Lower lobe of right lung (tissue), 2 donors: Measurements from ENCODE around the gene ST8SIA5. TPM values are rescaled to one million over a fixed set of nuclear protein-coding genes. Genes with fewer than 3 reads are reported as not detected.
"Not testable (repeated sequence)": the region's sequence is repeated elsewhere in the genome, so short reads cannot be mapped to it uniquely, and the experiment has no call there.

ENCODE experiments used
- ATAC-seq, 2 donors: fragments of 200-7000 bp; cut with Tn5 transposase; one replicate each; pipeline ENCODE4 v1.9.1; 2020 to 2022; ENCODE audit warnings: mild to moderate bottlenecking in 2 of 2, moderate library complexity in 2 of 2
- DNase-seq: peaks from one replicate; pipeline ENCODE4 v3.0.0-alpha.2; 2020
- H3K27ac ChIP-seq: fragments of 200-600 bp; one replicate; pipeline ENCODE4 v1.8.0; 2022
- H3K27me3 ChIP-seq: fragments of 200-600 bp; one replicate; pipeline ENCODE4 v1.8.0; 2022; ENCODE audit warnings: low read depth
- H3K36me3 ChIP-seq: fragments of 200-600 bp; one replicate; pipeline ENCODE4 v1.8.0; 2022; ENCODE audit warnings: mild to moderate bottlenecking
- H3K4me1 ChIP-seq: fragments of 200-600 bp; one replicate; pipeline ENCODE4 v1.8.0; 2022
- H3K4me3 ChIP-seq: fragments of 200-600 bp; one replicate; pipeline ENCODE4 v1.8.0; 2022; ENCODE audit warnings: mild to moderate bottlenecking
- H3K9me3 ChIP-seq: fragments of 200-600 bp; one replicate; pipeline ENCODE4 v1.8.0; 2022
- intact Hi-C: fragments of 100-400 bp; cut with DNase I; formaldehyde crosslinking; loops from one replicate; pipeline ENCODE4 v1.11.0; 2022
- long read RNA-seq: library from polyadenylated mRNA; unstranded; transcript quantifications from one replicate; pipeline ENCODE4 v2.0.0, GENCODE V29; 2021
- total RNA-seq: library from RNA; stranded (reverse); fragmentation: NEBNext Ultra II Directional; extraction: Animal tissue kit (Norgen Biotek cat#: 25700); gene quantifications from one replicate; pipeline ENCODE4 v1.2.1, GENCODE V29; 2021
- TF ChIP-seq, protein P1 (sequence below): fragments of 200-600 bp; IDR thresholded peaks from one replicate; pipeline ENCODE4 v1.8.0; 2022; ENCODE audit warnings: antibody characterized with exemption, mild to moderate bottlenecking
- donor health status: DM: no; HTN: yes; CAD: no; lungs with severe emphysema.

ST8SIA5 gene, protein sequence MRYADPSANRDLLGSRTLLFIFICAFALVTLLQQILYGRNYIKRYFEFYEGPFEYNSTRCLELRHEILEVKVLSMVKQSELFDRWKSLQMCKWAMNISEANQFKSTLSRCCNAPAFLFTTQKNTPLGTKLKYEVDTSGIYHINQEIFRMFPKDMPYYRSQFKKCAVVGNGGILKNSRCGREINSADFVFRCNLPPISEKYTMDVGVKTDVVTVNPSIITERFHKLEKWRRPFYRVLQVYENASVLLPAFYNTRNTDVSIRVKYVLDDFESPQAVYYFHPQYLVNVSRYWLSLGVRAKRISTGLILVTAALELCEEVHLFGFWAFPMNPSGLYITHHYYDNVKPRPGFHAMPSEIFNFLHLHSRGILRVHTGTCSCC
- not detected for total RNA-seq
- long read RNA-seq, partial matches to known transcripts: 0 of 1 reads
- long read RNA-seq, other reads (novel, unspliced or antisense): 1 of 1 reads

DNA sequence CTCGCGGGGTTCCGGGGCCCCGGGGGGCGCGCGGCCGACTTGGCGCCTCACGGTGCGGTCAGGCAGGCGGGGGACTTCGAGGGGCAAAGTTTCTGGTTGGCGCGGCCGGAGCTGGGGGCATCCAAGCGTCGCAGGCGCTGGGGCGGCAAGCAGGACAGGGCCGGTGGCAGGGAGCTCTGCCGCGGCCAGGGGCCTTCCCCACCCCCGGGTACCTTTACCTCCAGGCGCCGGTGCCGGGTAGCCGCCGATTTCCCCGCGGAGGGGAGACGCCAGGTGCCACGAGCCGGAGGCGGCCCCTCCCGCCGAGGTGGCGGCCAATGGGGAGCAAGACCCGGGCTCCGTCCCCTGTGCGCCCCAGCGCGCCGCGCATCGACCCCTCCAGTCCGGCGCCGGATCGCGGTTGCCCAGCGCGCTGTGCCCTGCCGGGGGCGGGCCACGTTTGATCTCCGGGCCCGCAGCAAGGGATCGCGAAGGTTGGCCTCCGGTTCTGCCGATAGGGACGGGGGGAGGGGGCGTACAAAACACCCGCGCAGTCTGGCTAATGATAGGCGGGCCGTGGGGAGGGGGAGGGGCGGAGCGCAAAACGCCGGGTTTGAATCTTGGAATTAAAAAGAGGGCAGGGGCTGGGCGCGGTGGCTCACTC is at the start of gene ST8SIA5:
Gene ST8SIA5 (minus strand): TSS at position 495 of the 643 bp plus-strand sequence. CDS start 545 bp downstream, outside the sequence.
- TF ChIP-seq, protein P1, sequence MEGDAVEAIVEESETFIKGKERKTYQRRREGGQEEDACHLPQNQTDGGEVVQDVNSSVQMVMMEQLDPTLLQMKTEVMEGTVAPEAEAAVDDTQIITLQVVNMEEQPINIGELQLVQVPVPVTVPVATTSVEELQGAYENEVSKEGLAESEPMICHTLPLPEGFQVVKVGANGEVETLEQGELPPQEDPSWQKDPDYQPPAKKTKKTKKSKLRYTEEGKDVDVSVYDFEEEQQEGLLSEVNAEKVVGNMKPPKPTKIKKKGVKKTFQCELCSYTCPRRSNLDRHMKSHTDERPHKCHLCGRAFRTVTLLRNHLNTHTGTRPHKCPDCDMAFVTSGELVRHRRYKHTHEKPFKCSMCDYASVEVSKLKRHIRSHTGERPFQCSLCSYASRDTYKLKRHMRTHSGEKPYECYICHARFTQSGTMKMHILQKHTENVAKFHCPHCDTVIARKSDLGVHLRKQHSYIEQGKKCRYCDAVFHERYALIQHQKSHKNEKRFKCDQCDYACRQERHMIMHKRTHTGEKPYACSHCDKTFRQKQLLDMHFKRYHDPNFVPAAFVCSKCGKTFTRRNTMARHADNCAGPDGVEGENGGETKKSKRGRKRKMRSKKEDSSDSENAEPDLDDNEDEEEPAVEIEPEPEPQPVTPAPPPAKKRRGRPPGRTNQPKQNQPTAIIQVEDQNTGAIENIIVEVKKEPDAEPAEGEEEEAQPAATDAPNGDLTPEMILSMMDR: no peak
- no peaks in the 10 kb centered on the region for H3K9me3 ChIP-seq
- no peaks in the 10 kb centered on the region for H3K36me3 ChIP-seq
- intact Hi-C loops: no loop called here
- peak within 1 kb of the TSS; percentile 28 for H3K4me3 ChIP-seq
- no peak for DNase-seq
- peak in 1 of 2 donors; percentile 9 for ATAC-seq
- peaks cover 22% of the 10 kb centered on the region for H3K4me1 ChIP-seq
- H3K27me3 ChIP-seq: peaks cover 66% of the 10 kb centered on the region
- no peak within 1 kb of the TSS for H3K27ac ChIP-seq

DNA sequence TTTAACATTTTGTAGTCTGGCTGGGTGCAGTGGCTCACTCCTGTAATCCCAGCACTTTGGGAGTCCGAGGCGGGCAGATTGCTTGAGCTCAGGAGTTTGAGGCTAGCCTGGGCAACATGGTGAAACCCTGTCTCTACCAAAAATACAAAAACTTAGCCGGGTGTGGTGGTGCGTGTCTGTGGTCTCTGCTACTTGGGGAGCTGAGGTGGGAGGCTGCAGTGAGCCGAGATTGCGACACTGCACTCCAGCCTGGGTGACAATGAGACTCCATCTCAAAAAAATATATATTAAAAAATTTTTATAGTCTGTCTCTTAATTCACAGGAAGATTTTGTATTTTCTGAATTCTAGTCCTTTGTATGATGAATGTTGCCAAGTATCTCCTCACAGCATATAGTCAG is 39.1 kb upstream of the ST8SIA5 start:
- H3K9me3 ChIP-seq, intact Hi-C loops, ATAC-seq, H3K36me3 ChIP-seq, H3K4me1 ChIP-seq, H3K27ac ChIP-seq, DNase-seq, H3K4me3 ChIP-seq, H3K27me3 ChIP-seq: not testable (repeated sequence)

DNA sequence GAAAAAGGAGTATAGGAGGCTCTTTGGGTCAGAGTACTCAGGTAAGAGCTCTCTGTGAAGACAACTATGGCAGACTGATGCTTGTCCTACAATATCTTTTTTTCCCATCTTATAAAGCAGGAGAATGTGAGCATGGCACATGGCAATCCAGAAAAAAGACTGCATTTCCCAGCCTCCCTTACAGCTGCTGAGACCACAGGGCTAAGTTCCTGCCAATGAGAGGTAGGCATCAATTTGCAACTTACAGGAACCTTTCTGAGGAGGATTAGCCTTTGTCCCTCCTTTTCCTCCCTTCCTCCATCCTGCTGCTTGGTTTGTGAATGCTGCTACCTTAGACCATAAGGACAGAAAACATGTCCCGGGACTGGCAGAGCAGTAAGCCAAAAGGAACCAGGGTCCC is 37.8 kb upstream of the ST8SIA5 start:
- H3K27ac ChIP-seq: no peak overlapping the region
- ATAC-seq (no peak), DNase-seq (no peak)
- TF ChIP-seq, protein P1: no peak
- no peaks in the 10 kb centered on the region for H3K9me3 ChIP-seq
- intact Hi-C loops: no loop called here
- H3K4me1 ChIP-seq: no peaks in the 10 kb centered on the region
- no peak overlapping the region for H3K4me3 ChIP-seq
- no peaks in the 10 kb centered on the region for H3K36me3 ChIP-seq
- no peaks in the 10 kb centered on the region for H3K27me3 ChIP-seq

DNA sequence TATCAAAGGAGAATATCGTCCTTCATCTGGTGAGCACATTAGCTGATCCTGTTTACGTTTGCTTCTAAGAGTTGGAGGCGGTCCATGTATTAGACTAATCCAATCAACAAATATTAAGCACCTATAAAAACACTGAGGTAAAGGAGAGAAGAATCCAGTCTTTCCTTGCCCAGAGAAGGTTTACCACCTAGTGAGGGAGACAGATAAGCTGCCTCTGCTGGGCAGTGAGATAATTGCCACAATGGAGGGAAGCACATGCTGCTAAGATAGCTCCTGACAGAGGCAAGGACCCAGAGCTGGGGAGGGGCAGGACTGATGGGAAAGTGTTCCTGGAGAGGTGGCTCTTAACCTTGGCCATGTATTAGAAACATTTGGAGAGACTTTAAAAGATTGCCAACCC is 36.7 kb upstream of the ST8SIA5 start:
- H3K9me3 ChIP-seq: no peaks in the 10 kb centered on the region
- H3K36me3 ChIP-seq: no peaks in the 10 kb centered on the region
- no peaks in the 10 kb centered on the region for H3K4me1 ChIP-seq
- no peaks in the 10 kb centered on the region for H3K27me3 ChIP-seq
- DNase-seq (no peak), ATAC-seq (no peak)
- H3K4me3 ChIP-seq: no peak overlapping the region
- intact Hi-C loops: no loop called here
- H3K27ac ChIP-seq: no peak overlapping the region
- TF ChIP-seq, protein P1: no peak

DNA sequence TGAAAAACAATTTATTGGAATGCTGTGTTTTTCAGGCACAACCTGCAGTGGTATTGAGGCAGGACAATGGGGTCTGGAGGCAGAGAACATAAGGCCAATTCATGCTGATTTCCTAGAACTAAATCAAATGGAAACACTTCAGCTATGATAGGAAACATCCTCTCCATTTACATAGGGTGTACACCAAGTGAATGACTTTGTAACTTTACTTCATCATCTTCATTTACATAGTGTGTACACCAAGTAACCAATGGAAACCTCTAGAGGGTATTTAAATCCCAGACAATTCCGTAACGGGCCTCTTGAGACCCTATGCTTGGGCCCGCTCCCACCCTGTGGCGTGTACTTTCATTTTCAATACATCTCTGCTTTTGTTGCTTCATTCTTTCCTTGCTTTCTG is 32.2 kb upstream of the ST8SIA5 start:
- ATAC-seq (no peak), DNase-seq (no peak)
- Histone ChIP-seq H3K36me3 (no peaks in the 10 kb centered on the region), H3K4me1 (no peaks in the 10 kb centered on the region), H3K27me3 (no peaks in the 10 kb centered on the region), H3K4me3 (no peak overlapping the region), H3K27ac (no peak overlapping the region), H3K9me3 (no peaks in the 10 kb centered on the region)
- intact Hi-C loops: no loop called here
- TF ChIP-seq, protein P1: no peak

DNA sequence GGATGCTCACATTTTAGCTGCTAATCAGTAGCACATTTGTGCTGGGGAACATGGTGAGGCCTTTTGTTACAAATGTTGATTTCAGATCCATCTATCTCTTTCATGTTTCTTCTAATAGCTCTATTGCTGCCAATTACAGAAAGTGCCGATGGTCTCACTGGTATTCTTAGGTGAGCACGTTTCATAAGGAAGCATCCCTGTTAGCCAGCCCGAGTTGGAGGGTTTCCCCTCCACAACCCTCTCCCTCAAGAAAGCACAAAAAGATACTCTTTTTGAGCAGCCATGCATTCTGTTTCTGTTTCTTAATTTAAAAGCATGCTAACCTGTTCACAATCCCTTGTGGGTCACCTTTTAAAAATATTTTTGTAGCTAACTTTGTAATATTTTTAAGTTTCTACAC is 30.8 kb upstream of the ST8SIA5 start:
- DNase-seq (no peak), ATAC-seq (no peak)
- intact Hi-C loops: no loop called here
- H3K27me3 ChIP-seq: no peaks in the 10 kb centered on the region
- H3K4me3 ChIP-seq: no peak overlapping the region
- H3K36me3 ChIP-seq: no peaks in the 10 kb centered on the region
- H3K9me3 ChIP-seq: no peaks in the 10 kb centered on the region
- TF ChIP-seq, protein P1: no peak
- no peak overlapping the region for H3K27ac ChIP-seq
- H3K4me1 ChIP-seq: no peaks in the 10 kb centered on the region
